ENCODE data around the gene RAB44.
"Not testable (repeated sequence)": the region's sequence is repeated elsewhere in the genome, so short reads cannot be mapped to it uniquely, and the experiment has no call there.

The RAB44 gene

GRCh38 chr6:36699348-36699747 is 1.7 kb downstream of the RAB44 start:
- no peaks in the 10 kb centered on the region for H3K27me3 ChIP-seq (ENCODE audit: insufficient read depth, insufficient read length)
- no peak for DNase-seq (ENCODE audit: low read depth, low spot score)
- no peaks in the 10 kb centered on the region for H3K4me1 ChIP-seq (ENCODE audit: insufficient read depth, insufficient read length)
- H3K4me3 ChIP-seq (ENCODE audit: insufficient read length, low read depth): no peak overlapping the region
- TF ChIP-seq YY1 (IDR thresholded peaks at IDR 0.05; ENCODE audit: insufficient read depth, insufficient read length) (no peak), SUZ12 (IDR thresholded peaks at IDR 0.05; ENCODE audit: extremely low read depth, insufficient read depth, insufficient read length) (no peak), ZNF274 (IDR thresholded peaks at IDR 0.05; ENCODE audit: low read depth, low read length) (no peak)
- no peaks in the 10 kb centered on the region for H3K36me3 ChIP-seq (ENCODE audit: insufficient read depth, insufficient read length, low read length)
- H3K9me3 ChIP-seq (ENCODE audit: insufficient read depth, low read length): no peaks in the 10 kb centered on the region
- no peak overlapping the region for H3K9ac ChIP-seq (ENCODE audit: insufficient read length, low read depth)

GRCh38 chr6:36700071-36700812 is 2.6 kb downstream of the RAB44 start:
- H3K9ac ChIP-seq (ENCODE audit: insufficient read length, low read depth): no peak overlapping the region
- DNase-seq (ENCODE audit: low read depth, low spot score): no peak
- no peak for TF ChIP-seq SUZ12 (IDR thresholded peaks at IDR 0.05; ENCODE audit: extremely low read depth, insufficient read depth, insufficient read length)
- TF ChIP-seq YY1 (IDR thresholded peaks at IDR 0.05; ENCODE audit: insufficient read depth, insufficient read length): no peak
- TF ChIP-seq ZNF274 (IDR thresholded peaks at IDR 0.05; ENCODE audit: low read depth, low read length): no peak
- no peaks in the 10 kb centered on the region for H3K27me3 ChIP-seq (ENCODE audit: insufficient read depth, insufficient read length)
- no peaks in the 10 kb centered on the region for H3K36me3 ChIP-seq (ENCODE audit: insufficient read depth, insufficient read length, low read length)
- H3K4me3 ChIP-seq (ENCODE audit: insufficient read length, low read depth): no peak overlapping the region
- H3K9me3 ChIP-seq (ENCODE audit: insufficient read depth, low read length): no peaks in the 10 kb centered on the region
- H3K4me1 ChIP-seq (ENCODE audit: insufficient read depth, insufficient read length): no peaks in the 10 kb centered on the region

GRCh38 chr6:36700831-36701230 is 3.2 kb downstream of the RAB44 start:
- no peaks in the 10 kb centered on the region for H3K36me3 ChIP-seq (ENCODE audit: insufficient read depth, insufficient read length, low read length)
- H3K9ac ChIP-seq (ENCODE audit: insufficient read length, low read depth): no peak overlapping the region
- no peaks in the 10 kb centered on the region for H3K27me3 ChIP-seq (ENCODE audit: insufficient read depth, insufficient read length)
- H3K4me3 ChIP-seq (ENCODE audit: insufficient read length, low read depth): no peak overlapping the region
- H3K4me1 ChIP-seq (ENCODE audit: insufficient read depth, insufficient read length): no peaks in the 10 kb centered on the region
- H3K9me3 ChIP-seq (ENCODE audit: insufficient read depth, low read length): no peaks in the 10 kb centered on the region
- TF ChIP-seq SUZ12 (IDR thresholded peaks at IDR 0.05; ENCODE audit: extremely low read depth, insufficient read depth, insufficient read length) (no peak), ZNF274 (IDR thresholded peaks at IDR 0.05; ENCODE audit: low read depth, low read length) (no peak), YY1 (IDR thresholded peaks at IDR 0.05; ENCODE audit: insufficient read depth, insufficient read length) (no peak)
- no peak for DNase-seq (ENCODE audit: low read depth, low spot score)

- H3K9ac ChIP-seq (ENCODE audit: insufficient read length, low read depth): no peak overlapping the region
- no peaks in the 10 kb centered on the region for H3K4me1 ChIP-seq (ENCODE audit: insufficient read depth, insufficient read length)
- TF ChIP-seq SUZ12 (IDR thresholded peaks at IDR 0.05; ENCODE audit: extremely low read depth, insufficient read depth, insufficient read length): no peak
- no peaks in the 10 kb centered on the region for H3K27me3 ChIP-seq (ENCODE audit: insufficient read depth, insufficient read length)
- no peak for DNase-seq (ENCODE audit: low read depth, low spot score)
- H3K36me3 ChIP-seq (ENCODE audit: insufficient read depth, insufficient read length, low read length): no peaks in the 10 kb centered on the region
- H3K4me3 ChIP-seq (ENCODE audit: insufficient read length, low read depth): no peak overlapping the region
- no peaks in the 10 kb centered on the region for H3K9me3 ChIP-seq (ENCODE audit: insufficient read depth, low read length)
Observed at GRCh38 chr6:36701401-36701991, 3.9 kb downstream of the RAB44 start.

- H3K9me3 ChIP-seq (ENCODE audit: insufficient read depth, low read length): no peaks in the 10 kb centered on the region
- no peak overlapping the region for H3K9ac ChIP-seq (ENCODE audit: insufficient read length, low read depth)
- no peaks in the 10 kb centered on the region for H3K4me1 ChIP-seq (ENCODE audit: insufficient read depth, insufficient read length)
- DNase-seq (ENCODE audit: low read depth, low spot score): no peak
- TF ChIP-seq YY1 (IDR thresholded peaks at IDR 0.05; ENCODE audit: insufficient read depth, insufficient read length) (no peak), ZNF274 (IDR thresholded peaks at IDR 0.05; ENCODE audit: low read depth, low read length) (no peak)
- H3K27me3 ChIP-seq (ENCODE audit: insufficient read depth, insufficient read length): no peaks in the 10 kb centered on the region
- no peaks in the 10 kb centered on the region for H3K36me3 ChIP-seq (ENCODE audit: insufficient read depth, insufficient read length, low read length)
- H3K4me3 ChIP-seq (ENCODE audit: insufficient read length, low read depth): no peak overlapping the region
Observed at GRCh38 chr6:36702656-36703055, 5.0 kb downstream of the RAB44 start.

- no peaks in the 10 kb centered on the region for H3K36me3 ChIP-seq (ENCODE audit: insufficient read depth, insufficient read length, low read length)
- H3K4me3 ChIP-seq (ENCODE audit: insufficient read length, low read depth): no peak overlapping the region
- no peak for DNase-seq (ENCODE audit: low read depth, low spot score)
- no peaks in the 10 kb centered on the region for H3K9me3 ChIP-seq (ENCODE audit: insufficient read depth, low read length)
- no peak overlapping the region for H3K9ac ChIP-seq (ENCODE audit: insufficient read length, low read depth)
- H3K4me1 ChIP-seq (ENCODE audit: insufficient read depth, insufficient read length): no peaks in the 10 kb centered on the region
- H3K27me3 ChIP-seq (ENCODE audit: insufficient read depth, insufficient read length): no peaks in the 10 kb centered on the region
- TF ChIP-seq SUZ12 (IDR thresholded peaks at IDR 0.05; ENCODE audit: extremely low read depth, insufficient read depth, insufficient read length): no peak
- TF ChIP-seq YY1 (IDR thresholded peaks at IDR 0.05; ENCODE audit: insufficient read depth, insufficient read length): no peak
- no peak for TF ChIP-seq ZNF274 (IDR thresholded peaks at IDR 0.05; ENCODE audit: low read depth, low read length)
Observed at GRCh38 chr6:36703081-36703606, 5.5 kb downstream of the RAB44 start.

GRCh38 chr6:36703982-36704381 is 6.4 kb downstream of the RAB44 start:
- H3K4me3 ChIP-seq (ENCODE audit: insufficient read length, low read depth): no peak overlapping the region
- no peaks in the 10 kb centered on the region for H3K4me1 ChIP-seq (ENCODE audit: insufficient read depth, insufficient read length)
- no peaks in the 10 kb centered on the region for H3K9me3 ChIP-seq (ENCODE audit: insufficient read depth, low read length)
- no peak overlapping the region for H3K9ac ChIP-seq (ENCODE audit: insufficient read length, low read depth)
- no peak for TF ChIP-seq SUZ12 (IDR thresholded peaks at IDR 0.05; ENCODE audit: extremely low read depth, insufficient read depth, insufficient read length)
- no peak for TF ChIP-seq ZNF274 (IDR thresholded peaks at IDR 0.05; ENCODE audit: low read depth, low read length)
- no peak for TF ChIP-seq YY1 (IDR thresholded peaks at IDR 0.05; ENCODE audit: insufficient read depth, insufficient read length)
- no peaks in the 10 kb centered on the region for H3K27me3 ChIP-seq (ENCODE audit: insufficient read depth, insufficient read length)
- no peaks in the 10 kb centered on the region for H3K36me3 ChIP-seq (ENCODE audit: insufficient read depth, insufficient read length, low read length)
- DNase-seq (ENCODE audit: low read depth, low spot score): no peak

- DNase-seq (ENCODE audit: low read depth, low spot score); H3K36me3 ChIP-seq (ENCODE audit: insufficient read depth, insufficient read length, low read length); H3K27me3 ChIP-seq (ENCODE audit: insufficient read depth, insufficient read length); H3K9me3 ChIP-seq (ENCODE audit: insufficient read depth, low read length); H3K4me3 ChIP-seq (ENCODE audit: insufficient read length, low read depth); H3K9ac ChIP-seq (ENCODE audit: insufficient read length, low read depth); H3K4me1 ChIP-seq (ENCODE audit: insufficient read depth, insufficient read length): not testable (repeated sequence)
Observed at GRCh38 chr6:36704961-36705577, 7.4 kb downstream of the RAB44 start.
